NCI-H345 treated with DMSO at 0.1 percent for 48 hours (cell line): ENCODE data around the gene CALML5.

ENCODE experiments used
- DNase-seq: peaks from one replicate; lab custom pipeline; 2025; ENCODE audit not compliant: unreplicated experiment; lab: John Stamatoyannopoulos, UW

CALML5 gene

GRCh38 chr10:5502571-5503476 is 3.5 kb upstream of the CALML5 start:
- no peak for DNase-seq

GRCh38 chr10:5502061-5502521 is 2.7 kb upstream of the CALML5 start:
- no peak for DNase-seq

GRCh38 chr10:5500910-5501309 is 1.5 kb upstream of the CALML5 start:
- no peak for DNase-seq

- DNase-seq = no peak
Observed at GRCh38 chr10:5500162-5500670, 846 bp upstream of the CALML5 start.

GRCh38 chr10:5498791-5499492 is 428 bp downstream of the CALML5 start:
- no peak for DNase-seq

- DNase-seq = no peak
Observed at GRCh38 chr10:5497948-5498730, 1.2 kb downstream of the CALML5 start.

GRCh38 chr10:5497289-5497688 is 2.1 kb downstream of the CALML5 start:
- DNase-seq = no peak

GRCh38 chr10:5496261-5497250 is 2.8 kb downstream of the CALML5 start:
- no peak for DNase-seq

- DNase-seq = no peak
Observed at GRCh38 chr10:5494611-5495010, 4.8 kb downstream of the CALML5 start.

GRCh38 chr10:5493691-5494090 is 5.7 kb downstream of the CALML5 start:
- no peak for DNase-seq

- DNase-seq = no peak
Observed at GRCh38 chr10:5492929-5493576, 6.3 kb downstream of the CALML5 start.

GRCh38 chr10:5492322-5492855 is 7.0 kb downstream of the CALML5 start:
- DNase-seq = no peak

- DNase-seq = no peak
Observed at GRCh38 chr10:5491477-5491876, 7.9 kb downstream of the CALML5 start.

GRCh38 chr10:5490698-5491464 is 8.5 kb downstream of the CALML5 start:
- no peak for DNase-seq

- DNase-seq = no peak
Observed at GRCh38 chr10:5490032-5490431, 9.3 kb downstream of the CALML5 start.

- DNase-seq = no peak
Observed at GRCh38 chr10:5488272-5489161, 10.9 kb downstream of the CALML5 start.

- DNase-seq = no peak
Observed at GRCh38 chr10:5486853-5487235, 12.5 kb downstream of the CALML5 start.
